GM12878 (cell line): ENCODE data around the gene STARD10. TPM values are rescaled to one million over a fixed set of nuclear protein-coding genes. Genes with fewer than 3 reads are reported as not detected.

Experiments used
- ATAC-seq: fragments of 200-7000 bp; cut with Tn5 transposase; 3 replicates; pipeline ENCODE4 v1.9.1; 2020; ENCODE audit warnings: mild to moderate bottlenecking, moderate library complexity
- BruUV-seq: library from RNA; stranded (reverse); fragments of 400-500 nt; replicated peaks from 2 replicates; lab custom pipeline; 2021; lab: Mats Ljungman, UMichigan
- CTCF ChIA-PET: fragments of 300-600 bp; sonication (Branson Sonifier 250); formaldehyde crosslinking; extraction: SDS; loops from one replicate; lab custom pipeline; 2021; ENCODE audit warnings: inconsistent platforms; lab: Yijun Ruan, JAX
- POLR2A ChIA-PET: fragments of 350-600 bp; formaldehyde crosslinking; extraction: SDS; loops from one replicate; lab custom pipeline; 2021; ENCODE audit warnings: inconsistent platforms; lab: Charles Lee
- RAD21 ChIA-PET: fragments of 300-600 bp; sonication (Branson Sonifier 250); formaldehyde crosslinking; loops from one replicate; lab custom pipeline; 2023; ENCODE audit warnings: antibody characterized with exemption; ENCODE audit not compliant: unreplicated experiment; lab: Charles Lee
- SMC1A ChIA-PET: fragments of 300-600 bp; sonication (Branson Sonifier 250); formaldehyde crosslinking; loops from one replicate; lab custom pipeline; 2023; ENCODE audit not compliant: unreplicated experiment, uncharacterized antibody; lab: Charles Lee
- DNase-seq: peaks from one replicate; pipeline ENCODE4 v3.0.0-alpha.2; 2011; ENCODE audit warnings: low read depth, low spot score
- FAIRE-seq: peaks from 3 replicates; lab custom pipeline; 2011; peaks lifted over from hg19 to GRCh38; lab: Jason Lieb, UNC
- H2AFZ ChIP-seq: 2 replicates; pipeline ENCODE4 v1.6.0; 2011; ENCODE audit warnings: low read depth, low read length, control low read depth; ENCODE audit not compliant: control insufficient read depth
- H3K27ac ChIP-seq: 2 replicates; pipeline ENCODE4 v1.5.1; 2011; ENCODE audit warnings: control low read depth; ENCODE audit not compliant: control insufficient read depth, insufficient read depth
- H3K27me3 ChIP-seq, 2 experiments: replicated peaks in 1 of 2; 2 replicates each; pipeline versions ENCODE4 v1.6.0 to v1.6.1; 2011; ENCODE audit warnings: low read length in 1 of 2; ENCODE audit not compliant: control insufficient read depth in 2 of 2, insufficient read depth in 2 of 2
- H3K36me3 ChIP-seq, 2 experiments: 2 replicates each; pipeline ENCODE4 v1.5.1; 2011; ENCODE audit warnings: low read length in 1 of 2; ENCODE audit not compliant: control insufficient read depth in 2 of 2, insufficient read depth in 2 of 2
- H3K4me1 ChIP-seq: 2 replicates; pipeline ENCODE4 v1.6.1; 2011; ENCODE audit warnings: mild to moderate bottlenecking, low read length, moderate library complexity, mixed read lengths; ENCODE audit not compliant: control insufficient read depth, insufficient read depth
- H3K4me2 ChIP-seq: 2 replicates; pipeline ENCODE4 v1.6.0; 2011; ENCODE audit warnings: control low read depth; ENCODE audit not compliant: control insufficient read depth, insufficient read depth
- H3K4me3 ChIP-seq: fragments of 200-600 bp; sonication (generic); 2 replicates; pipeline ENCODE4 v1.5.1; 2016
- H3K79me2 ChIP-seq: 2 replicates; pipeline ENCODE4 v1.6.0; 2011; ENCODE audit warnings: low read length; ENCODE audit not compliant: control insufficient read depth, insufficient read depth
- H3K9ac ChIP-seq: 2 replicates; pipeline ENCODE4 v1.8.0; 2011; ENCODE audit warnings: low read length, control low read depth, mixed read lengths; ENCODE audit not compliant: control insufficient read depth, insufficient read depth
- H3K9me3 ChIP-seq: replicated peaks from 3 replicates; pipeline ENCODE4 v1.5.1; 2011; ENCODE audit warnings: mild to moderate bottlenecking, low read length; ENCODE audit not compliant: control insufficient read depth, insufficient read depth
- H4K20me1 ChIP-seq: 2 replicates; pipeline ENCODE4 v1.6.0; 2011; ENCODE audit not compliant: control insufficient read depth, insufficient read depth
- ASH2L ChIP-seq: fragments of 300-600, 200-600 bp; sonication (generic); IDR thresholded peaks from 2 replicates; pipeline ENCODE4 v1.6.1; 2017; ENCODE audit warnings: low read depth, mild to moderate bottlenecking, borderline replicate concordance
- ETV6 ChIP-seq, 2 experiments: fragments of 450-650 bp in 1 of 2; IDR thresholded peaks in 1 of 2; conservative IDR thresholded peaks in 1 of 2; 2 replicates each; pipeline ENCODE4 v1.6.1; 2014; ENCODE audit warnings: antibody characterized with exemption in 1 of 2, borderline replicate concordance in 1 of 2, low read depth in 1 of 2, mild to moderate bottlenecking in 1 of 2, moderate library complexity in 1 of 2
- HCFC1 ChIP-seq: fragments of 150-350 bp; IDR thresholded peaks from 2 replicates; pipeline ENCODE4 v1.6.1; 2014; ENCODE audit warnings: low read length
- IKZF1 ChIP-seq: fragments of 450-650 bp; conservative IDR thresholded peaks from 2 replicates; pipeline ENCODE4 v1.6.1; 2017; ENCODE audit warnings: antibody characterized with exemption, mild to moderate bottlenecking
- IRF4 ChIP-seq: IDR thresholded peaks from 2 replicates; pipeline ENCODE4 v1.6.1; 2011; ENCODE audit warnings: low read depth, low read length
- MEF2B ChIP-seq: fragments of 450-650 bp; IDR thresholded peaks from 2 replicates; pipeline ENCODE4 v1.6.1; 2018; ENCODE audit warnings: mild to moderate bottlenecking, moderate library complexity; ENCODE audit not compliant: partially characterized antibody, poor library complexity, severe bottlenecking
- MLLT1 ChIP-seq: fragments of 450-650 bp; IDR thresholded peaks from 2 replicates; pipeline ENCODE4 v1.6.1; 2016; ENCODE audit warnings: mild to moderate bottlenecking
- RAD51 ChIP-seq: fragments of 450-650 bp; IDR thresholded peaks from 2 replicates; pipeline ENCODE4 v1.6.1; 2016; ENCODE audit warnings: moderate library complexity, mild to moderate bottlenecking, inconsistent platforms
- SIN3A ChIP-seq: IDR thresholded peaks from 2 replicates; pipeline ENCODE4 v1.6.1; 2012; ENCODE audit warnings: low read depth, low read length, improper control_type of control experiment
- SMC3 ChIP-seq: IDR thresholded peaks from 2 replicates; pipeline ENCODE4 v1.6.1; 2011; ENCODE audit warnings: low read length, improper control_type of control experiment, borderline replicate concordance
- SREBF1 ChIP-seq: IDR thresholded peaks from 2 replicates; pipeline ENCODE4 v1.6.1; 2012; ENCODE audit warnings: mild to moderate bottlenecking, low read length
- TCF3 ChIP-seq: IDR thresholded peaks from 2 replicates; pipeline ENCODE4 v1.6.1; 2012; ENCODE audit warnings: low read depth, mild to moderate bottlenecking, low read length, borderline replicate concordance; ENCODE audit not compliant: insufficient read depth
- ZNF274 ChIP-seq: IDR thresholded peaks from one replicate; pipeline ENCODE4 v1.8.0; 2011; ENCODE audit not compliant: insufficient read length, insufficient read depth
- ZNF384 ChIP-seq: IDR thresholded peaks from 2 replicates; pipeline ENCODE4 v1.6.1; 2012; ENCODE audit warnings: low read depth, mild to moderate bottlenecking, low read length, improper control_type of control experiment, borderline replicate concordance
- WGBS: methylation state at CpG from one replicate; pipeline ENCODE4 v1.1.6; 2016; ENCODE audit warnings: low lambda C conversion rate; ENCODE audit not compliant: insufficient replicate concordance, insufficient coverage; ENCODE audit errors: missing lambda C conversion rate; 5-methylcytosine and 5-hydroxymethylcytosine counted together
- in situ Hi-C: fragments of 300-500 bp; cut with MboI; formaldehyde crosslinking; loops from 9 replicates; pipeline ENCODE4 v1.14.3; 2018; ENCODE audit warnings: mixed read lengths
- intact Hi-C: fragments of 100-400 bp; cut with micrococcal nuclease; formaldehyde crosslinking; loops from one replicate; pipeline ENCODE4 v1.14.2; 2022; ENCODE audit not compliant: unreplicated experiment
- polyA plus RNA-seq, 11 experiments: library from polyadenylated mRNA; depleted of rRNA in 4 of 11; unstranded in 6 of 11; stranded (reverse) in 5 of 11; fragments of >200 nt; fragmentation: Nextera tagmentation in 4 of 11; fragmentation: Illumina TruSeq in 1 of 11; extraction: Ambion mirVana in 4 of 11; extraction: Trizol in 1 of 11; gene quantifications; 1 replicate in 1 of 11; 2 replicates in 10 of 11; pipeline versions ENCODE4 v1.2.1 to v1.2.3, GENCODE V29; 2011 to 2016; ENCODE audit warnings: inconsistent platforms in 2 of 11, missing spikeins in 2 of 11, low read depth in 1 of 11
- total RNA-seq, 4 experiments: library from RNA; depleted of rRNA in 3 of 4; stranded (reverse); fragments of >200 nt in 3 of 4; fragmentation: Illumina TruSeq in 1 of 4; extraction: Trizol in 1 of 4; gene quantifications; 2 replicates each; pipeline versions ENCODE4 v1.2.1 to v1.2.3, GENCODE V29; 2013 to 2021
- TF ChIP-seq, protein P1 (sequence below): fragments of 450-650 bp; IDR thresholded peaks from 2 replicates; pipeline ENCODE4 v1.6.1; 2017; ENCODE audit warnings: borderline replicate concordance
- TF ChIP-seq, protein P2 (sequence below): fragments of 450-650 bp; IDR thresholded peaks from 2 replicates; pipeline ENCODE4 v1.6.1; 2017; ENCODE audit warnings: mild to moderate bottlenecking, low read depth, inconsistent platforms; ENCODE audit not compliant: poor library complexity, severe bottlenecking
- TF ChIP-seq, protein P3 (sequence below): fragments of 450-650 bp; IDR thresholded peaks from 2 replicates; pipeline ENCODE4 v1.6.1; 2016; ENCODE audit warnings: mild to moderate bottlenecking

Gene STARD10
- total and polyA plus RNA-seq, 10 of the 15 experiments (the other 5 are each of a cell fraction or from before 2014, with no cell fraction given) = 0.15 to 43.2 (median 23.1) TPM

GRCh38 chr11:72754149-72754543, 39.7 kb downstream of the STARD10 start:
- Histone ChIP-seq H3K27me3 (no peaks in the 10 kb centered on the region), H3K4me3 (no peak overlapping the region), H3K9me3 (no peaks in the 10 kb centered on the region), H3K4me2 (no peak overlapping the region), H3K36me3 (no peaks in the 10 kb centered on the region; a peak in 1 of 4 replicates), H2AFZ (no peak overlapping the region), H3K4me1 (peaks cover 26% of the 10 kb centered on the region), H3K79me2 (peaks cover 28% of the 10 kb centered on the region), H4K20me1 (no peaks in the 10 kb centered on the region), H3K9ac (no peak overlapping the region), H3K27ac (no peak overlapping the region)
- ATAC-seq = no peak
- CTCF ChIA-PET = interaction anchor here (1.5 to 2.4 kb wide), 3 partner anchors 28 to 40 kb away, joined by 4 to 12 read pairs (median 5); partner anchors contain the start of gene STARD10
- SMC1A ChIA-PET = no interaction called here
- DNase-seq = no peak
- no peak for FAIRE-seq
- POLR2A ChIA-PET = no interaction called here
- BruUV-seq = no TSS peak
- TF ChIP-seq, protein P1, sequence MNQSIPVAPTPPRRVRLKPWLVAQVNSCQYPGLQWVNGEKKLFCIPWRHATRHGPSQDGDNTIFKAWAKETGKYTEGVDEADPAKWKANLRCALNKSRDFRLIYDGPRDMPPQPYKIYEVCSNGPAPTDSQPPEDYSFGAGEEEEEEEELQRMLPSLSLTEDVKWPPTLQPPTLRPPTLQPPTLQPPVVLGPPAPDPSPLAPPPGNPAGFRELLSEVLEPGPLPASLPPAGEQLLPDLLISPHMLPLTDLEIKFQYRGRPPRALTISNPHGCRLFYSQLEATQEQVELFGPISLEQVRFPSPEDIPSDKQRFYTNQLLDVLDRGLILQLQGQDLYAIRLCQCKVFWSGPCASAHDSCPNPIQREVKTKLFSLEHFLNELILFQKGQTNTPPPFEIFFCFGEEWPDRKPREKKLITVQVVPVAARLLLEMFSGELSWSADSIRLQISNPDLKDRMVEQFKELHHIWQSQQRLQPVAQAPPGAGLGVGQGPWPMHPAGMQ = no peak
- no peak for TF ChIP-seq TCF3
- no peak for TF ChIP-seq ZNF274
- no peak for TF ChIP-seq ASH2L
- TF ChIP-seq ETV6 (conservative IDR thresholded peaks at IDR 0.05 in 1 of 2, IDR thresholded peaks at IDR 0.05 in 1 of 2; ENCODE audit: borderline replicate concordance in 1 of 2, low read depth in 1 of 2) = no peak
- TF ChIP-seq, protein P2, sequence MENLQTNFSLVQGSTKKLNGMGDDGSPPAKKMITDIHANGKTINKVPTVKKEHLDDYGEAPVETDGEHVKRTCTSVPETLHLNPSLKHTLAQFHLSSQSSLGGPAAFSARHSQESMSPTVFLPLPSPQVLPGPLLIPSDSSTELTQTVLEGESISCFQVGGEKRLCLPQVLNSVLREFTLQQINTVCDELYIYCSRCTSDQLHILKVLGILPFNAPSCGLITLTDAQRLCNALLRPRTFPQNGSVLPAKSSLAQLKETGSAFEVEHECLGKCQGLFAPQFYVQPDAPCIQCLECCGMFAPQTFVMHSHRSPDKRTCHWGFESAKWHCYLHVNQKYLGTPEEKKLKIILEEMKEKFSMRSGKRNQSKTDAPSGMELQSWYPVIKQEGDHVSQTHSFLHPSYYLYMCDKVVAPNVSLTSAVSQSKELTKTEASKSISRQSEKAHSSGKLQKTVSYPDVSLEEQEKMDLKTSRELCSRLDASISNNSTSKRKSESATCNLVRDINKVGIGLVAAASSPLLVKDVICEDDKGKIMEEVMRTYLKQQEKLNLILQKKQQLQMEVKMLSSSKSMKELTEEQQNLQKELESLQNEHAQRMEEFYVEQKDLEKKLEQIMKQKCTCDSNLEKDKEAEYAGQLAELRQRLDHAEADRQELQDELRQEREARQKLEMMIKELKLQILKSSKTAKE = no peak
- TF ChIP-seq RAD51 = no peak
- no peak for TF ChIP-seq SREBF1
- no peak for TF ChIP-seq ZNF384
- no peak for TF ChIP-seq SMC3
- TF ChIP-seq, protein P3, sequence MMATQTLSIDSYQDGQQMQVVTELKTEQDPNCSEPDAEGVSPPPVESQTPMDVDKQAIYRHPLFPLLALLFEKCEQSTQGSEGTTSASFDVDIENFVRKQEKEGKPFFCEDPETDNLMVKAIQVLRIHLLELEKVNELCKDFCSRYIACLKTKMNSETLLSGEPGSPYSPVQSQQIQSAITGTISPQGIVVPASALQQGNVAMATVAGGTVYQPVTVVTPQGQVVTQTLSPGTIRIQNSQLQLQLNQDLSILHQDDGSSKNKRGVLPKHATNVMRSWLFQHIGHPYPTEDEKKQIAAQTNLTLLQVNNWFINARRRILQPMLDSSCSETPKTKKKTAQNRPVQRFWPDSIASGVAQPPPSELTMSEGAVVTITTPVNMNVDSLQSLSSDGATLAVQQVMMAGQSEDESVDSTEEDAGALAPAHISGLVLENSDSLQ = no peak
- TF ChIP-seq MLLT1 = no peak
- TF ChIP-seq IRF4 = no peak
- no peak for TF ChIP-seq IKZF1
- no peak for TF ChIP-seq SIN3A
- TF ChIP-seq MEF2B = no peak
- no peak for TF ChIP-seq HCFC1
- WGBS = 77% methylated on average over 8 of the region's 8 CpGs
- in situ Hi-C loops (no loop called here), intact Hi-C loops (no loop called here)
- RAD21 ChIA-PET = interaction anchor here (1.5 kb wide), 1 partner anchor 13 kb away, joined by 3 read pairs; no protein-coding TSS in a partner anchor
